Measurements from ENCODE around the gene SHF.

SHF gene

DNA sequence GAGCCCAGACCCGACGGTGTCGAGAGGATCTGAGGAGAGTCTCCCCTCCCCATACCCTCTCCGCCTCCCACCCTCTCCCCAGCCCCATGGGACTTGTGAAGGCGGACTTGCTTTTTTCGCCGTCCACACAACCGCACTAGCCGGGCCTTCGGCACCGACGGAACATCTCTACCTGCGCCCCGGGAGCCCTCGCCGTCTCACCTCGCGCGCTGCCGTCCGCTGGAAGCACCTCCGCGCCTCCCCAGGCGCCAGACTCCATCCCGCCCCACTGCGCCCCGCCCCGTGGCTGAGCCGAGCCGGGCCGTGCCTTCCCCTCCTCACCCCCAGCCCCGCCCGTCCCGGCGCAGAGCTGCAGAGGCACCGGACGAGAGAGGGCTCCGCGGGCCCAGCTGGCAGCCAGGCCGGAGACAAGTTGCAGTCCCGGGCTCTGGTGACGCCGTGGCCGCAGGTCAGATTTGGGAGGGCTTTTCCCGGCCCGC, 58.1 kb downstream of the SHF start, which contains the start of the genes DUOX1 and DUOXA1:
Gene DUOX1 (plus strand): TSS at position 344 of the 479 bp plus-strand sequence. CDS start 1,973 bp downstream, outside the sequence.
Gene DUOXA1 (minus strand): TSS at position 229 of the 479 bp plus-strand sequence. CDS start 6,865 bp downstream, outside the sequence.
- DNase-seq (ENCODE audit: low read depth) = no peak
- in situ Hi-C loops (cut with HindIII; ENCODE audit: low sequenced_read_pairs) = no loop called here
- H3K4me3 ChIP-seq (ENCODE audit: low read depth, low read length) = no peak within 1 kb of the TSS
- TF ChIP-seq, protein P1, sequence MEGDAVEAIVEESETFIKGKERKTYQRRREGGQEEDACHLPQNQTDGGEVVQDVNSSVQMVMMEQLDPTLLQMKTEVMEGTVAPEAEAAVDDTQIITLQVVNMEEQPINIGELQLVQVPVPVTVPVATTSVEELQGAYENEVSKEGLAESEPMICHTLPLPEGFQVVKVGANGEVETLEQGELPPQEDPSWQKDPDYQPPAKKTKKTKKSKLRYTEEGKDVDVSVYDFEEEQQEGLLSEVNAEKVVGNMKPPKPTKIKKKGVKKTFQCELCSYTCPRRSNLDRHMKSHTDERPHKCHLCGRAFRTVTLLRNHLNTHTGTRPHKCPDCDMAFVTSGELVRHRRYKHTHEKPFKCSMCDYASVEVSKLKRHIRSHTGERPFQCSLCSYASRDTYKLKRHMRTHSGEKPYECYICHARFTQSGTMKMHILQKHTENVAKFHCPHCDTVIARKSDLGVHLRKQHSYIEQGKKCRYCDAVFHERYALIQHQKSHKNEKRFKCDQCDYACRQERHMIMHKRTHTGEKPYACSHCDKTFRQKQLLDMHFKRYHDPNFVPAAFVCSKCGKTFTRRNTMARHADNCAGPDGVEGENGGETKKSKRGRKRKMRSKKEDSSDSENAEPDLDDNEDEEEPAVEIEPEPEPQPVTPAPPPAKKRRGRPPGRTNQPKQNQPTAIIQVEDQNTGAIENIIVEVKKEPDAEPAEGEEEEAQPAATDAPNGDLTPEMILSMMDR (IDR thresholded peaks at IDR 0.05; ENCODE audit: low read depth, low read length, missing control alignments) = no peak

DNA sequence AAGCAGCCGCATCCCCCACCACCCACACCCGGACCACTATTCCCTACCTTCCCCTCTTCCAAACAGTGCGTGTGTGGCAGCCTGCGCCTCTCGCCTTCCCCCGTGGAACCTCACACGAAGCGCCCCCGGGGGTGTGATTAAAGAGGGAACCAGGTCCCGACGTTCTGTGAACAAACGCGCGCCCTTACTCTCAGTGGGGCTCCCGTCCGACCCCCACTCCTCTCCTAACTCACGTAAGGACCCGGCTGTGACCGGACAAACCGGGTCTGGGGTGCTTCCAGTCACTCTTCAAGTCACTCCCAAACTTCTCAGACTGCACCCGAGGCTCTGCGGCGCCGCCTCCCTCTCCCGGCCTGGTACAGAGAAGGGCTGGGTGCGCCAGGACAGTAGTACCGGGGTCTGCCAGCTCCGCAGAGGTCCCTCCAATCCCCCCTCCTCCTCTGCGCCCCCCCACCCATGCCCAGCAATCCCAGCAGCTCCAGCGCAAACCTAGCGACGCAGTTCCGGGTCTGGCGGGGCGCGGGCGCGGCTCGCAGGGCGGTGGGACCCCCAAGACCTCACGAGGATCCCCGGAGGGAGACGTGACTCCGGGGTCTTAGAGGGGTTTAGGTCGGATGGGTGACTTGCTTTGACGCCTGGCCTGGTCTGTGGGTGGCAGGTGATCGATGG, 58.7 kb downstream of the SHF start:
- DNase-seq (ENCODE audit: low read depth) = no peak
- no peak overlapping the region for H3K4me3 ChIP-seq (ENCODE audit: low read depth, low read length)
- in situ Hi-C loops (cut with HindIII; ENCODE audit: low sequenced_read_pairs) = no loop called here
- TF ChIP-seq, protein P1 (IDR thresholded peaks at IDR 0.05; ENCODE audit: low read depth, low read length, missing control alignments) = no peak

DNA sequence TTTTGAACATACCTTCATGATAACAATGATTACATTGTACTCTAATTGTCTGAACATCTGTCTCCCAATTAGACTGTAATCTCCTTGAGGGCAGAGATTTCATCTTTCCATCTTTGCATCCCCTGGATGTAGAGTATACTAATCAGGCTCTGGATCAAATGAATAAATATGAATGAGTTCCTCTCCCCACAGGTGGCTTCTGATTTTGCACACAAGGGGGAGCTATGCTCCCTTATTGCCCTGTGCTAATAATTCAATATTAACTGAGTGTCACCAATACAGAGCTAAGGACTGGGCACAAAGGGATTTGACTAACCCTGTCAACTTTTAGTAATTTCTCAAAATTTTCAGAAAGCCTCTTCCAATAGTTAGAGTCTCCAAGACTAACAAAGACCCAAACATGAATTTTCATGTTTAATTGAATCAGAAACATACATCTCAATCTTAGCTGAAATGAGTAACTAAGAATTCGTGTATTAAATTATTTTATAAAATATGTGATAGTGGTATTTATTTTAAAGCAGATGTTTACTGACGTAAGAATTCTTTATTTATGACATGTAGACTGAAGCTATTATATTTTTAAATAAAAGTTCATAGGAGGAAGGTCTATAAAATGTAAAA, 61.1 kb downstream of the SHF start:
- TF ChIP-seq, protein P1 (IDR thresholded peaks at IDR 0.05; ENCODE audit: low read depth, low read length, missing control alignments) = peak; percentile 66
- in situ Hi-C loops (cut with HindIII; ENCODE audit: low sequenced_read_pairs) = no loop called here
- H3K4me3 ChIP-seq (ENCODE audit: low read depth, low read length) = no peak overlapping the region
- no peak for DNase-seq (ENCODE audit: low read depth)

DNA sequence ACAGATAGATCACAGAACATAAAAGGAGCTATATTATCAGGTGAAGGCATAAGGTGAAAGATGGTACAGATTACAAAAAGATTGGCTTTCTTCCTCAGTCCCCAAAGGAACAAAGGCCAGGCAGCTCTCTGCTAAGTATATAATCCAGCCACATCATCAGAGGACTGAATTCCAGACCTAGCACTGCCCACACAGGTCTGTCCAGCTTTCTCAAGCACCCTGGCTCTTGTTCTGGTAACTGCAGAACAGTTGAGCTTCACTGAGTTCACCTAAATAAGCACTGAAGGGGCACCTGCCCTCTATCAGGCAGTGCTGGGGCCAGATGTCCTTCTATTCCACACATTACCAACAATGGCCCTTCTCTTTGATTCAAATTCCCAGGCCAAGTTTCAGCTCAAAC, 64.4 kb downstream of the SHF start:
- no peak for DNase-seq (ENCODE audit: low read depth)
- TF ChIP-seq, protein P1 (IDR thresholded peaks at IDR 0.05; ENCODE audit: low read depth, low read length, missing control alignments) = no peak
- in situ Hi-C loops (cut with HindIII; ENCODE audit: low sequenced_read_pairs) = no loop called here
- no peak overlapping the region for H3K4me3 ChIP-seq (ENCODE audit: low read depth, low read length)

DNA sequence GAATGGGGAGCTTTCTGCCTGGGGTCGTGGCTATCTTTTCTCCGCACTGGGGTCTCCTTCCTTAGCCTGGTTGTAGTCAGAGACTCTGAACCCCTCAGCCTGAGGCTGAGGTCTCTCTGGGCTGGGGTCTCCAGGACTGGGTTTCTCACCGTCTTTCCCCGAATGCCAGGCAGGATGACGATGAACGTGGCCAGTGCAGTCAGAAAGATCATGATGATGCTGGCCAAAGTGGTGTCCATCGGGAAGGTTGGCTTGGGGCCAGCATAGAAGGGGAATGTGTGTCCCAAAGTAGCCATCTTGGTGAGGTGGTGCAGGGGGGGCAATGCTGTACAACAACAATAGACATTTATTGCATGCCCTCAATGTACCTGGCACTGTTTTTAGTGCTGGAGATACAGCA, 65.0 kb downstream of the SHF start:
- H3K4me3 ChIP-seq (ENCODE audit: low read depth, low read length) = no peak overlapping the region
- DNase-seq (ENCODE audit: low read depth) = no peak
- in situ Hi-C loops (cut with HindIII; ENCODE audit: low sequenced_read_pairs) = no loop called here
- TF ChIP-seq, protein P1 (IDR thresholded peaks at IDR 0.05; ENCODE audit: low read depth, low read length, missing control alignments) = no peak

DNA sequence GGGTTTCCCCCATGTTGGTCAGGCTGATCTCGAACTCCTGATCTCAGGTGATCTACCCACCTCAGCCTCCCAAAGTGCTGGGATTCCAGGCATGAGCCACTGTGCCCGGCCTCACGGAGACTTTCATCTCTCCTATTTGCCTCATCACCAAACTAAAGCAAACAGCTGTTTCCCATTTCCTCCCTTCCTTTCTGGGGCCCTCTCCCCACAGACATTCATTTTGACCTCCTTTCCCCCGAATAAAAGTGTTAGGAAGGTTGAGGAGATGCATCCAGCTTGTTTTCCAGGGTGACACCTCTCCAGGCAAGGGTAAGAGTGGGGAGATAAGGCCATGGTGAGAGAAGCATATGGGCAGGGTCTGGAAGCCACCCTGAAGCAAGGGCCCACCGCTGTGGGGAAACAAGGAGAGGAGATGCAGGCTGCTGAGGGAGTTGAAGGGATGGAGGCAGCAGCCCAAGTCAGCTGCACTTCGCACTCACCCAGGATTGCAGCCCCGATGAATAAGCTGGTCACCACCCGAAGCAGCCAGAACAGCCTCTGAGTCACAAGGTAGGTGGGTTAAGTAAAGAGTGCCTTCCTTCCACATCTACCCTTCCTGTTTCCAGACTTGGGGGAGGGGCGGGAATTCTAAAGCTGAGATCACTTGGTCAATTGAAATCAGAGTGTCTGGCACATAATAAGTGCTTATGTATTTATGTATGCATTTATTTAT, 65.9 kb downstream of the SHF start:
- TF ChIP-seq, protein P1 (IDR thresholded peaks at IDR 0.05; ENCODE audit: low read depth, low read length, missing control alignments) = no peak
- peak; percentile 6 for DNase-seq (ENCODE audit: low read depth)
- in situ Hi-C loops (cut with HindIII; ENCODE audit: low sequenced_read_pairs) = no loop called here

More for the DNA sequence above, 65.9 kb downstream of the SHF start:
- H3K4me3 ChIP-seq (ENCODE audit: low read depth, low read length) = no peak overlapping the region
